Amniotic epithelial cell (primary cell): ENCODE measurements around the gene CYS1.
"Not testable (repeated sequence)": the region's sequence is repeated elsewhere in the genome, so short reads cannot be mapped to it uniquely, and the experiment has no call there.

Source experiments
- DNase-seq: peaks from one replicate; pipeline ENCODE4 v3.0.0-alpha.2; 2010; ENCODE audit warnings: low read depth

CYS1 gene

GRCh38 chr2:10029875-10030223 lies 50.4 kb downstream of the CYS1 start:
- no peak for DNase-seq

- no peak for DNase-seq
Measured at GRCh38 chr2:10028988-10029874, 51.0 kb downstream of the CYS1 start.

GRCh38 chr2:10028407-10028987 lies 51.7 kb downstream of the CYS1 start:
- no peak for DNase-seq

GRCh38 chr2:10027660-10028330 lies 52.4 kb downstream of the CYS1 start:
- no peak for DNase-seq

- DNase-seq = no peak
Measured at GRCh38 chr2:10026940-10027569, 53.2 kb downstream of the CYS1 start.

GRCh38 chr2:10022966-10023662 lies 57.1 kb downstream of the CYS1 start:
- no peak for DNase-seq

- DNase-seq = no peak
Measured at GRCh38 chr2:10022445-10022844, 57.8 kb downstream of the CYS1 start.

GRCh38 chr2:10022041-10022421 lies 58.2 kb downstream of the CYS1 start:
- no peak for DNase-seq

GRCh38 chr2:10019602-10020400 lies 60.4 kb downstream of the CYS1 start:
- no peak for DNase-seq

GRCh38 chr2:10019174-10019573 lies 61.0 kb downstream of the CYS1 start:
- peak; percentile 29 for DNase-seq

GRCh38 chr2:10017313-10017941 lies 62.8 kb downstream of the CYS1 start:
- no peak for DNase-seq

- no peak for DNase-seq
Measured at GRCh38 chr2:10016802-10017258, 63.4 kb downstream of the CYS1 start.

- DNase-seq = no peak
Measured at GRCh38 chr2:10016001-10016801, 64.0 kb downstream of the CYS1 start.

GRCh38 chr2:10015376-10015989 lies 64.7 kb downstream of the CYS1 start:
- not testable (repeated sequence) for DNase-seq

GRCh38 chr2:10014418-10015190 lies 65.6 kb downstream of the CYS1 start:
- no peak for DNase-seq

- not testable (repeated sequence) for DNase-seq
Measured at GRCh38 chr2:10013651-10014417, 66.4 kb downstream of the CYS1 start.

GRCh38 chr2:10012963-10013461 lies 67.2 kb downstream of the CYS1 start:
- no peak for DNase-seq
